Activated T-cell treated with anti-CD3 and anti-CD28 coated beads, Interleukin-2, amount 50 U/mL, for 4 hours (primary cell): ENCODE data around the gene STK16. TPM values are rescaled to one million over a fixed set of nuclear protein-coding genes. Genes with fewer than 3 reads are reported as not detected.
A peak's percentile ranks its signal among the peaks of the same experiment; 100 is the strongest.

ENCODE experiments used
- ATAC-seq, 2 donors: fragments of 200-7000 bp; cut with Tn5 transposase; one replicate each; pipeline ENCODE4 v1.10.0; 2021
- DNase-seq: peaks from one replicate; pipeline ENCODE4 v3.0.0-alpha.2; 2020
- H3K27me3 Mint-ChIP-seq: one replicate; pipeline ENCODE4 v1.8.0; 2021; ENCODE audit warnings: low read depth, mixed read lengths
- H3K36me3 Mint-ChIP-seq: one replicate; pipeline ENCODE4 v1.8.0; 2022; ENCODE audit warnings: mixed read lengths; ENCODE audit not compliant: insufficient read depth
- H3K4me1 Mint-ChIP-seq: one replicate; pipeline ENCODE4 v1.8.0; 2021; ENCODE audit warnings: low read depth, mixed read lengths
- H3K4me3 Mint-ChIP-seq: one replicate; pipeline ENCODE4 v1.8.0; 2021; ENCODE audit warnings: mild to moderate bottlenecking, moderate library complexity, mixed read lengths
- H3K9me3 Mint-ChIP-seq: one replicate; pipeline ENCODE4 v1.8.0; 2021; ENCODE audit warnings: mixed read lengths
- total RNA-seq, 3 donors: library from RNA; stranded (reverse); gene quantifications; one replicate each; pipeline ENCODE4 v1.2.1, GENCODE V29; 2021

Gene STK16
- total RNA-seq, 3 donors from 2014 or later, result 19.1 to 21.3 (median 21.0) TPM

DNA sequence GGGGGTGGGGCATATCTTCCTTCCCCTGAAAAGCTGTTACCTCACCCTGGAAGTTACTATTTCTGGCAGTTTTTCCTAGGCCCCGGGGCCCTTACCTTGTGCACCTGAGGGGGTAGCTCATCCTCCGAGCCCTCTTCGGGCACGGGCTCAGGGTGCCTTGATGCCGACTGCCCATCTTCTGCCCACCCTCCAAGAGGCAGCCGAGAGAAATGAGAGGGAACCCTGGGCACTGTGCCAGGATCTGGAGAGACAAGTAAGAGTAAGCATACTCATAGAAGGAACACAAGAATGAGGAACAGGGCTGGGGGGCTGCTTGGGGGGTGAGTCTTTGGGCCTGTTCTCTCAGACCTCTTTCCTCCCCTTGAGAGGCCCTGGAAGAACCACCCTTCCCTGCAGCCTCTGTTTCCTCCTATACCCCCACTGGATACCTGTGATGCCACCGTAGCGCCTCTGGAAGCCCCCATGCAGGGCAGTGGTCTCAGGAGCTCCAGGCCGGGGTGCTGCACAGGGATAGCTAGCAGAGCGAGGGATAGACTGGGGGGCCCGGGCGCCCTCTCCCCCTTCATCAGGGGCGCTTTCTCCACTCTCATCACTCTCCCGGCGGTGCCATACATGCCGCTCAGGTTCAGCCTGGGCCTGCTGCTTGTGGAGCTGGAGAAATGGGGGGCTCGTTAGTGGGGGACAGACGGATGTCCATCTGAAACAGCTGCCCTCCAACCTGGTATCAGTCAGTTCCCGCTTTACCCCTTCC is 24.5 kb upstream of the STK16 start:
- peaks cover 17% of the 10 kb centered on the region for H3K4me1 Mint-ChIP-seq
- H3K9me3 Mint-ChIP-seq, result no peaks in the 10 kb centered on the region
- no peak for ATAC-seq
- no peak for DNase-seq
- no peaks in the 10 kb centered on the region for H3K27me3 Mint-ChIP-seq
- peaks cover 23% of the 10 kb centered on the region for H3K36me3 Mint-ChIP-seq
- H3K4me3 Mint-ChIP-seq, result no peak overlapping the region

DNA sequence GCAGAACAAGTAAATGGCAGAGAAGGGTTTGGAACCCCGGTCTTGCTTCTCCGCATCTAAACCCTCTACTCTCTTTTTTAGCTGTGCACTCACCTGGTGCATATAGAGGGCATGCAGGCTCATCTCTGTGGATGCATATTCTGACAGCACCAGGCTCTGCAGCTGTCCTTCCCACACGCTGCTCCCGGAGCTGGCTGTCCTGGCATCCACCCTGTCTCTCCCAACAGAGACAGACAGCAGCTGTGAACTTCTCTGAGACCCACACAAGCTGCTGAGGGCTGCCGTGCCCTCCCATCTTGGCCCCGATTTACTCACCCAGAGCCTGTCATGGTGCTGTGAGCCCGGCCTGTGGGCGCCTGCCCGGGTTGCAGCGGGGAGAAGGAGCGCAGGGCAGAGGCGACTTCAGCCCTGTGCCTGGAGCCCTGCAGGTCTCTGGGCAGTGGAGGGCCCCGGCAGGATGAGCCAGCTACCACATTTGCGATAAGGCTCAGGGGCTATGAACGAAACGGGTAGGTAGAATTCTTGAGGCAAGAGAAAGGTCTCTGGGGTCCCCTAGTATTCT is 23.2 kb upstream of the STK16 start:
- DNase-seq (no peak), ATAC-seq (no peak)
- Mint-ChIP-seq H3K27me3 (no peaks in the 10 kb centered on the region), H3K4me3 (no peak overlapping the region), H3K9me3 (no peaks in the 10 kb centered on the region), H3K4me1 (peaks cover 19% of the 10 kb centered on the region), H3K36me3 (peaks cover 27% of the 10 kb centered on the region)

DNA sequence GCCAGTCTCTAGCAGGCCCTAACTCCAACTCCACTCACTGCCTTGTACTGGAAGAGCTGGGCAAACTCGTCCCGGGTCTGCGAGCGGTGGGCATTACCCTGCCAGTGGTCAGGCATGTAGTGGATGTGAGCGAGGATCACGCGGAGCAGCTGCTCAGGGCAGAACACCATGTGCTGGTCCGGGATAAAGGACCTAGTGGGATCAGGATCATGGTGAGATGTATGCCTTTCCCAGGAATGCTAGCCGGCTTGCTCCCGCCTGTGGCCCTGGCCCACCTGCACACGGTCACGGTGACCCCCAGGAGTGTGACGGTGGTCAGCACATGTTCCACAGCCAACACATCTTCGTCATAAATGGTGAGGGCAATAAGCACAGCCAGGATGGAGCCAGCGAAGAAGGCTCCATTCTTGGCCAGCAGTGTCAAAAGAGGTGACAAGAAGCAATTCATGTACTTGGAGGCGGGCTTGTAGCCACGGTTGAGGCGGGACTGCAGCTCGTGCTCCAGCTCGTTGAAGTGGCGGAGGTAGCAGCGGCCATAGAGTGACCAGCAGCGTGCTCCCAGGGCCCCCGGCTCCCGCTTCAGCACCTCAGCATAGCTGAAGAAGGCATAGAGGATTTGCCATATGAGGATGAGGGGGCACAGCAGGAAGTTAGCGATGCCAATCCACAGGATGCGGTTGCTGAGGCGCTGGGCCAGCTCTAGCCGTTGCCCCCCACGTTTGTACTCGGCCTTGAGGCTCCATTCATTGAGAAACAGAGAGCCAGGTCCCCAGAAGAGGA is 21.3 kb upstream of the STK16 start:
- no peak for DNase-seq
- peaks cover 27% of the 10 kb centered on the region for H3K4me1 Mint-ChIP-seq
- H3K27me3 Mint-ChIP-seq, result no peaks in the 10 kb centered on the region
- ATAC-seq, result no peak
- H3K4me3 Mint-ChIP-seq, result no peak overlapping the region
- peaks cover 27% of the 10 kb centered on the region for H3K36me3 Mint-ChIP-seq
- H3K9me3 Mint-ChIP-seq, result no peaks in the 10 kb centered on the region

DNA sequence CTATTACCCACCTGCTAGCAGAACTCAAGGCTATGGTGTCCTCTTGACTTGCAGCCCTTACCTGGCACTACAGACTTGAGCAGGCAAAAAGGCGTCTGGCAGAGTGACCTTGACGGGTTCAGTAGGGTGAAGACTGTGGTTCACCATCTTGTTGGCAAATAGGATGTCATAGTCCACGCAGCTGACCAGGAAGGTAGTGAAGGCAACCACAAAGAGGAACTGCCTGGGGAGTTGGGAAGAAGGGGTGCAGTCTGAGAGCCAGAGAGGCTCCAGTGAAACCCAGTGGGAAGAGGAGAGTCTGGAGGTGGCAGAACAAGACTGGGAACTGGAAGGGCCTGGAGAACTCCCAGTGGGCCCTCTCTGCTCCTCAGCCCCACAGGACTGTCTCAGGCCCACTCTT is 19.9 kb upstream of the STK16 start:
- no peak for ATAC-seq
- H3K27me3 Mint-ChIP-seq, result no peaks in the 10 kb centered on the region
- peaks cover 28% of the 10 kb centered on the region for H3K4me1 Mint-ChIP-seq
- H3K9me3 Mint-ChIP-seq, result no peaks in the 10 kb centered on the region
- H3K36me3 Mint-ChIP-seq, result peaks cover 27% of the 10 kb centered on the region
- DNase-seq, result no peak
- H3K4me3 Mint-ChIP-seq, result no peak overlapping the region

DNA sequence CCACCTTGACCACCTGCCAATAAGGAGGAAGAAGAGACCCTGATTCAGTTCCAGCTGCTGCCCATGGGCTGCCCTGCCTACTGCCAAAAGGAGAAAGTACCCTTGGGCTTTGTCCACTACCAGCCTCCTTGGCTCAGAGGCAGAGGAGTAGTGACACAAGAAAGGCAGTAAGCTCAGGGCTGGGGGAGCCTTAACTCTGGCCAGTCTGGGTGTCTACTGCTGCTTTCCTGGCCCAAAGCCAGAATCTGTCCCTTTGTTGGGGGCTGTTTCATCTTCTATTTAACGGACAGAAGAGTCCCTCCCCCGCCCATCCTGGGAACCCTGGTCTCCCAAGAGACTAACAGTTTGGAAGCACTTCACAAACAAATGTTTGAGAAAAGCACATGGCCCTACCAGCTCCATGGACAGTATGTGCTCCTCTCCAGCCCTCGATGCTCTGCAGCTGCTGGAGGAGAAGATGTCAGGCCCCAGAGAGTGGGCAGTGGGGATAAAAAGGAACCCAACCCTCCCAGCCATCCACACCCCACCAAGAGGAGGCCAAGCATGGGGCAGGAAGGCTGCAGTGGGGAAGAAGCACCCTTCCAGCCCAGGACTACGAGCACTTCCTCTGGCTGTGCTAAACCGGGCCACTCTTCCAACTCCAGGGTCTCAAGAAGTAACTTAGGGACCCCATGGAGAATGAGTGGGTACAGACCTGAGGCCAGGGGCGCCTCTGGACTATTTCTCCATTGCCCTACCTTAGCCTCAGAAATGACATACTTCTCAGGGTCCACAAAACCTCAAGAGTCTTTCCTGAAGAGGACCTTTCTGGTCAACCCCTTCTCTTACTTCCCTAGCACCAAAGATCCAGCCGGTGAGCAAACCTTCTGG is 17.0 kb upstream of the STK16 start:
- peaks cover 52% of the 10 kb centered on the region for H3K4me1 Mint-ChIP-seq
- no peak for DNase-seq

DNA sequence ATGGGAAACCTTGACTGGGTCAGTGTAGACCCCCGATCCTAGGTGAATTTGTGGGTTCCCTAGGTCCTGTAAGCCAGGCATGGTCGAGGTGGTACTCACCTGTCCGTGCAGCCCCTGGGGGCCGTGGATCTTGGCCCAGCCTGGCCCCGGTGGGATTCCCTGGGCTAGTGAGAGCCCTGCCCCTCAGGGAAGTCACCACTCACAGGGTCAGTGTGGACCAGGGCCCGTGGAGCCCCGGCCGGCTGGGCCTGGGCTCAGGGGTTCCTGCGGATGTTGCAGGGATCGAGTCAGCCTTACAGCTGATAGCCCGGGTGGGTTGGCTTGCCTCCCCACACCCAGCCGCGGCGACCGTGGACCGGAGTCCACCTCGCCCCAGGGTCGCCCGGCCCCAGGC is 16.4 kb upstream of the STK16 start:
- peak overlapping the region; percentile 94 for H3K4me3 Mint-ChIP-seq
- no peaks in the 10 kb centered on the region for H3K27me3 Mint-ChIP-seq
- no peak for DNase-seq
- H3K4me1 Mint-ChIP-seq, result peaks cover 52% of the 10 kb centered on the region
- no peaks in the 10 kb centered on the region for H3K9me3 Mint-ChIP-seq
- no peak for ATAC-seq
- peaks cover 32% of the 10 kb centered on the region for H3K36me3 Mint-ChIP-seq

More for the DNA sequence above, 17.0 kb upstream of the STK16 start:
- H3K9me3 Mint-ChIP-seq, result no peaks in the 10 kb centered on the region
- no peak for ATAC-seq
- H3K36me3 Mint-ChIP-seq, result peaks cover 32% of the 10 kb centered on the region
- no peaks in the 10 kb centered on the region for H3K27me3 Mint-ChIP-seq
- peak overlapping the region; percentile 94 for H3K4me3 Mint-ChIP-seq

DNA sequence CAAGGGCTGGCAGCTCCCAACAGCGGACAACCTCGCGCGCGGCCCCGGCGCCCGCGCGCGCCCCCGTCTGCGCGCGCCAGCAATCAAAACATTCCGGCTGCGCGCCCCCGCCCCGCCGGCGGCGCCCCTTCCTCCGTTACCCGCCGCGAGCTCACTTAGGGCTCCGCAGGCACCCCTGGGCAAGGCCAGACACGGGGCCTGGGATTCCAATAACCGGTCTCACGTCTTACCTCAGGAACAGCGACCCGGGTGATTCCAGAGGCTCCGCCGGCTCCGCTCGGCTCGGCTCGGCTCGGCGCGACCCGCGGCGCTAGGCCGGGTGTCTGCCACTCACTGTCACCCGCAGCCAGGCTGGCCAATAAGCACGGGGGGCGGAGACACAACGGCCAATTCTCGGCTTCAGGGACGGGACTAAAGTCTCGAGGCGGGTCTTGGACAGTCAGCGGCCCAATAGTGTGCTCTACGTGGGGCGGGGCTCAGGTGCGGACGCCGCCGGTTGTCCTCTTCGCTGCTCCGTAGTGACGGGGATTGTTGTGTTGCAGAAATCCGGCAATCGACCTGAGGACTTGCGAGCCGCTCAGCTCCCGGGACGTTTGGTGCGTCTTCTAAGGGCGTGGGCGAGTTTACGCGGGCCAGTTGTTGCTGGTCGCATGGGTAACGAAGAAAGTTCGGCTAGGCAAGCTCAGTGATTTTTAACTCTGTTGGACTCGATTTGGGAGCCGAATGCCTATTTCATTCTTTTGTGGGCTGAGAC is 15.8 kb upstream of the STK16 start, which contains the start of the genes ANKZF1 and ATG9A:
Gene ANKZF1, plus strand, starts transcription at position 502 of the 754 bp plus-strand sequence. CDS start 452 bp downstream, outside the sequence.
Gene ATG9A, minus strand, starts transcription at position 332 of the 754 bp plus-strand sequence. CDS start 1,612 bp downstream, outside the sequence.
- no peaks in the 10 kb centered on the region for H3K27me3 Mint-ChIP-seq
- no peaks in the 10 kb centered on the region for H3K9me3 Mint-ChIP-seq
- DNase-seq, result peak; percentile 96
- peaks cover 55% of the 10 kb centered on the region for H3K4me1 Mint-ChIP-seq
- H3K36me3 Mint-ChIP-seq, result peaks cover 31% of the 10 kb centered on the region
- ATAC-seq, result peak; percentile 98
- H3K4me3 Mint-ChIP-seq, result peak within 1 kb of the TSS; percentile 94

DNA sequence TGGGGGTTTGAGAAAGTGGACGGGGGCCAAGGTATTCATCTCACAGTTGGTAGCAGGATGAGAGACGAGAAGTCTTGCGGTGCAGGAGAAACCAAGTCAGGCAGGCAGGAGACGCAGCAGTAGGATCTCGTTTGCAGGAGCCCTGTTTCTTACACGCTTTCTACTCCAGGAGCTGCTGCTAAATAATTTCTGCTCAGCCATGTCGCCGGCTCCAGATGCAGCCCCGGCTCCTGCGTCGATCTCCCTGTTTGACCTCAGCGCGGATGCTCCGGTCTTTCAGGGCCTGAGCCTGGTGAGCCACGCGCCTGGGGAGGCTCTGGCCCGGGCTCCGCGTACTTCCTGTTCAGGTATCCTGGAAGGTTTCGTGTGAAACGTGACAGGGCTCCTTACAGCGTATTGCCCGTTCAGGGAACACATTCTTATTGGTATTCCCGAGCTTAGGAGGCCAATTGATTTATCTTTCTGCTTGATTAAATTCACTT is 15.2 kb upstream of the STK16 start:
- Mint-ChIP-seq H3K27me3 (no peaks in the 10 kb centered on the region), H3K4me1 (peaks cover 58% of the 10 kb centered on the region), H3K36me3 (peaks cover 30% of the 10 kb centered on the region)

DNA sequence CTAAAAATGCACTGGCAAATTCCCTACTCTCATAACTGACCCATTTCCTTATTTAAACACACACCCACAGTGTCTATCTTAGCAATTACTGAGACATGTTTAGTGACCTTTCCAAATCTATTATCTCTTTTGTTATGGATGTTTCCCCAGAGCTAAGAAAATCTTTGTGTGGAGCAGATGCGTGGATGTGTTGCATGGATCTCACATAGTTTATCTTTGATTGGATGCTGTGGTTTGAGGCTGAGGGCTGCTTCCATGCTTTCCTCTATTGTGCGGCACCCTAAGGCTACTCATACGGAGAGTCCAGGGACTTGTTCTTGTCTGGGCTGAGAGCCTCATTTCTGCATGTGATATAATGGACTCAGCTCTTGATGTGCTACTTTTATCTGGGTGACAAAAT is 10.9 kb upstream of the STK16 start:
- H3K36me3 Mint-ChIP-seq, result peaks cover 45% of the 10 kb centered on the region
- H3K27me3 Mint-ChIP-seq, result no peaks in the 10 kb centered on the region
- peaks cover 36% of the 10 kb centered on the region for H3K4me1 Mint-ChIP-seq
- ATAC-seq (no peak), DNase-seq (no peak)
- no peak overlapping the region for H3K4me3 Mint-ChIP-seq
- H3K9me3 Mint-ChIP-seq, result no peaks in the 10 kb centered on the region

More for the DNA sequence above, 15.2 kb upstream of the STK16 start:
- ATAC-seq (peak; percentile 22 to 26), DNase-seq (no peak)
- Mint-ChIP-seq H3K4me3 (peak overlapping the region; percentile 94), H3K9me3 (no peaks in the 10 kb centered on the region)

DNA sequence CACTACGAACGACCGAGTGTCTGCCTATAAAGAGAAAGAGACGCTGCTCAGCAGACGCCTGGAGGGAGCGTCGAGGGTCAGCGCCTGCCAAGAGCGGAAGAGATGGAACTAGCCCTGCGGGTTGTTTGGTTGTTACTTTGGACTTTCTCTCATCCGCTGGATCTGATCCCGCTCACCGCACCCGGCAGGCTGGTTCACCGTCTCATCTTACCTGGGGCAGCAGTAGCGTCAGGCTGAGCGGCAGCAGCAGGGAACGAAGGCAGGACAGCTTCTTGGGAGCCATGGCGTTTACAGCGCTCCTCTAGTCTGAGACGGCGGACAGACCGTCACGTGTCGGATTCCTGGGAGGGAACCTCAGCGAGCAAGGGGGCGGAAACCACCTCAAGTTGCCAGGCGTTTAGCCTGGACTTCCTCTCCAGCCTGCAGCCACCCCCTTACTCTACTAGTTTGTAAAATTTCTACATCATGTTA is 2.0 kb upstream of the STK16 start:
- ATAC-seq (no peak), DNase-seq (no peak)
- Mint-ChIP-seq H3K27me3 (no peaks in the 10 kb centered on the region), H3K36me3 (peaks cover 5% of the 10 kb centered on the region), H3K9me3 (no peaks in the 10 kb centered on the region), H3K4me1 (peaks cover 37% of the 10 kb centered on the region), H3K4me3 (peak overlapping the region; percentile 41)

DNA sequence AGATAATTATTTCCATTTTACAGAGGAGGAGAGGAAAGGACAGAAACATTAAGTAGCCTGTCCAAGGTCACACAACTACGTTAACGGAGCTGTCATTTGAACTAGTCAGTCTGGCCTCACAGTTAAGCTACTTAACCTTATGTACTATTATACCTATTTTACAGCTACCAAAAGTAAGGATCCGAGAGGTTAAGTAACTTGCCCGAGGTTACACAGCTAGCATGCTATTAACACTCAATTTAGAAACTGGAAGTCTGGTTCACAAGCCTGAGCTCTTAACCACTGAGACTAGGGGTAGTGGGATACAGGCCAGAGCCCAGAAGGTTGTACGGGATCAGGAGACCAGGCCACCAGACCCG is 511 bp upstream of the STK16 start:
- peaks cover 11% of the 10 kb centered on the region for H3K36me3 Mint-ChIP-seq
- H3K27me3 Mint-ChIP-seq, result no peaks in the 10 kb centered on the region
- H3K4me1 Mint-ChIP-seq, result peaks cover 52% of the 10 kb centered on the region
- ATAC-seq (no peak), DNase-seq (no peak)
- peak overlapping the region; percentile 97 for H3K4me3 Mint-ChIP-seq
- no peaks in the 10 kb centered on the region for H3K9me3 Mint-ChIP-seq

DNA sequence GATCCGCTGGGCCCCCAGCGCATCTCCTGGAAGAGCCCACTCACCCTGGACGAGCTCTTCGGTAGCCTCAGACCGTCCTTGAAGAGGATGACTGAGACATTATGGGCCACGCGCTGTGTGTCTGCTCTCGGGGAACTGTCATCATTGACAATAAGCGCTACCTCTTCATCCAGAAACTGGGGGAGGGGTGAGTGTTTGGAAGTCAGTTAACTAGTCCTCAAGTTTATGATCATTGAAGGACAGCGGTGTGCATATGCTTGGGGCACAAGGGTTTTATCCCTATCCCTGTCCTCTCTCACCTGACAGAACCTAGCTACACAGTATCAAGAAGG is 586 bp downstream of the STK16 start:
- DNase-seq (no peak), ATAC-seq (peak in 1 of 2 donors; percentile 9)
- H3K4me3 Mint-ChIP-seq, result peak overlapping the region; percentile 97
- no peaks in the 10 kb centered on the region for H3K9me3 Mint-ChIP-seq
- peaks cover 18% of the 10 kb centered on the region for H3K36me3 Mint-ChIP-seq
- H3K27me3 Mint-ChIP-seq, result no peaks in the 10 kb centered on the region
- H3K4me1 Mint-ChIP-seq, result peaks cover 63% of the 10 kb centered on the region

DNA sequence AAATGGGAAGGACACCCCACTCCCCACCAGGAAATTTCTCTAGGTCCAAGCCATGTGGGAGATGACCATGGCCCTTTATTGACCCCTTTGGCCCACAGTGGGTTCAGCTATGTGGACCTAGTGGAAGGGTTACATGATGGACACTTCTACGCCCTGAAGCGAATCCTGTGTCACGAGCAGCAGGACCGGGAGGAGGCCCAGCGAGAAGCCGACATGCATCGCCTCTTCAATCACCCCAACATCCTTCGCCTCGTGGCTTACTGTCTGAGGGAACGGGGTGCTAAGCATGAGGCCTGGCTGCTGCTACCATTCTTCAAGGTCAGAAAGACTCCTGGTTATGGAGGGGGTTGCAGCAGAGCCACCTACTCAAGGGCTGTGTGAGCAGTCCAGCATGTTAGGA is 1.3 kb downstream of the STK16 start:
- Mint-ChIP-seq H3K4me1 (peaks cover 70% of the 10 kb centered on the region), H3K9me3 (no peaks in the 10 kb centered on the region), H3K36me3 (peaks cover 24% of the 10 kb centered on the region), H3K27me3 (no peaks in the 10 kb centered on the region), H3K4me3 (peak overlapping the region; percentile 97)
- no peak for DNase-seq
- no peak for ATAC-seq
